GM15510 (cell line): ENCODE measurements around the gene STATH.
"Not testable (repeated sequence)": the region's sequence is repeated elsewhere in the genome, so short reads cannot be mapped to it uniquely, and the experiment has no call there.

Experiments
- POLR2A ChIP-seq: IDR thresholded peaks from 3 replicates; pipeline ENCODE4 v1.6.1; 2011; ENCODE audit warnings: borderline replicate concordance; ENCODE audit not compliant: insufficient read length; ENCODE audit errors: extremely low read depth

Gene STATH

GRCh38 chr4:70028159-70028558 is 32.4 kb downstream of the STATH start, which contains the start of gene HTN3:
HTN3 (plus strand) TSS chr4:70028459; CDS start chr4:70030741, 2,282 bp downstream.
- not testable (repeated sequence) for TF ChIP-seq POLR2A

DNA sequence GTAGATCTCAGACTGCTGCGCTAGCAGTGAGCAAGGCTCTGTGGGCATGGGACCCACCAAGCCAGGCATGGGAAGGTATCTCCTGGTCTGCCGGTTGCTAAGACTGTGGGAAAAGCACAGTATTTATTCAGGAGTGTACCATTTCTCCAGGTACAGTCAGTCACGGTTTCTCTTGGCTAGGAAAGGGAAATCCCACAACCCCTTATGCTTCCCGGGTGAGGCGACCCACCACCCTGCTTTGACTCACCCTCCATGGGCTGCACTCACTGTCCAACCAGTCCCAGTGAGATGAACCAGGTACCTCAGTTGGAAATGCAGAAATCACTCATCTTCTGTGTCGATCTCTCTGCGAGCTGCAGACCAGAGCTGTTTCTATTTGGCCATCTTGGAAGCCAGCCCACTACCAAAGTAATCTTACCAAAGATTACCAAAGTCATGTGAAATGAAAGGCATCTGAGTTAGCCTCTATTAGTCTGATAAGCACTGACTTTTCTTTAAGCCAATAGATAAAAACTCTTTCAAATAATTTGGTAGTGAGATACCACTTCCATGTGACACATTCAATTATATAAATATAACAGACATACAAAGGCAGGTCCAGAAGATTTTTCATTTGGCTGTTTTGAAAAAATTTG is 46.0 kb downstream of the STATH start:
- TF ChIP-seq POLR2A = no peak

DNA sequence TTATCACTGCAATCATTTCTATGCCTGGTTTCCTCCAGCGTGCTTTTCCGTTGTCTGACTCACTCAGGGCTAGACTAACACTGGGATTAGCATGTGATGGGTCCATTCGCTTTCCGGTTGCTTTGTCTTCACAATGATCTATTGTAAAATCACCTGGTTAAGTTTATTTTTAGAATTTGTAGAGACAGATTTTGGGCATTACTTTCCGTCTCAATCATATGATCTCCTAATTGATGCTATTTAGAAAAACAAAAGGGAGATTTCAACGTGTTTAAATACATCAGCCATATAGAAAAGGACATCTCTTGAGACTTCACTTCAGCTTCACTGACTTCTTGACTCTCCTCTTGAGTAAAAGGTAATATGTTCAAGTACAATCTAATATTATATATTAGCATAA is 54.4 kb downstream of the STATH start, which contains the start of gene HTN1:
Gene HTN1, plus strand, starts transcription at position 301 of the 400 bp plus-strand sequence. CDS start 2,639 bp downstream, outside the sequence.
- not testable (repeated sequence) for TF ChIP-seq POLR2A
